HFF-Myc (cell line): ENCODE measurements around the gene DLG2.

Source experiments
- DNase-seq: peaks from one replicate; pipeline ENCODE4 v3.0.0-alpha.2; 2011; ENCODE audit warnings: low read depth; ENCODE audit errors: extremely low read depth
- H3K4me3 ChIP-seq: replicated peaks from 2 replicates; pipeline ENCODE4 v1.5.1; 2011; ENCODE audit warnings: low read depth, mild to moderate bottlenecking, control low read depth, low read length
- CTCF ChIP-seq: IDR thresholded peaks from 2 replicates; pipeline ENCODE4 v1.5.1; 2012; ENCODE audit warnings: mild to moderate bottlenecking, low read depth, low read length, control low read depth; ENCODE audit errors: missing control alignments

Gene DLG2

GRCh38 chr11:85444479-85444878 is 182.7 kb downstream of the DLG2 start:
- no peak for DNase-seq
- no peak for TF ChIP-seq CTCF
- no peak overlapping the region for H3K4me3 ChIP-seq

- TF ChIP-seq CTCF = no peak
- no peak overlapping the region for H3K4me3 ChIP-seq
- DNase-seq = no peak
Observed at GRCh38 chr11:85440273-85440672, 186.9 kb downstream of the DLG2 start.

GRCh38 chr11:85438328-85438727 is 188.8 kb downstream of the DLG2 start:
- no peak for TF ChIP-seq CTCF
- no peak overlapping the region for H3K4me3 ChIP-seq
- DNase-seq = no peak

DNA sequence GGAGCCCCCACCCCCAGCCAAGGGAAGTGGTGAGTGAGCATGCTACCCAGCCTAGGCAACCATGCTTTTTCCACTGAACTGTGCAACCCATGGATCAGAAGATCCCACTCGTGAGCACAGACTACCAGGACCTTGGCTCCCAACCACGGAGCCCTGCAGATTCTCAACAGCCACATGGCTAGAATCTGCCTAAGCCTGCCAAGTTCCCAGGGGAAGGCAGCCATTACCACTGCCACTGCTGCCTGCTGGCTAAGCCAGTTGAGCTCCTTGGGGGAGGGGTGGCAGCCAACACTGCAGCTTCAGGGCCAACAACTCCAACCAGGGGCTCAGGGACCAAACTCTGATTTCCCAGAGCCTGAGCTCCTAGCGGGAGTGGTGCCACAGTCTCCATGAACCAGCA is 195.8 kb downstream of the DLG2 start:
- TF ChIP-seq CTCF = no peak
- H3K4me3 ChIP-seq = no peak overlapping the region
- DNase-seq = no peak

DNA sequence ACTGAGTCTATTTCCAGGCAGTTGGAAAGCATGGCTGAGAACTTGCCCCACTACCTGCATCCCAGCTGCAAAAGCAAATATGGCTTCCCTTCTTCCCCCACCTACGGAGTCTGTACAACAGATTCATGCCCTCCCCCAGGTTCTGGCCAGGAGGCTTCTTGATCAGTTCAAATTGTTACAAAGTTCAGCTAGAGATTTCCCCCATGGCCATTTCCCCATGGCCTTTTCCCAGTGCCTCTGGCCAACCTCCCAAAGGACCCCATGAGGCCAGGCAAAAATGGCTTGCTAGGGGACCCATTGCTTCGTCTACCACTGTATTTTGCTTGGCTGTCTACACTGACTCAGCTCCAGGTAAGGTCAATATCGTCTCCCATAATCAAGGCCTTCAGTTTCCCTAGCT is 203.3 kb downstream of the DLG2 start:
- DNase-seq = no peak
- TF ChIP-seq CTCF = no peak
- no peak overlapping the region for H3K4me3 ChIP-seq

DNA sequence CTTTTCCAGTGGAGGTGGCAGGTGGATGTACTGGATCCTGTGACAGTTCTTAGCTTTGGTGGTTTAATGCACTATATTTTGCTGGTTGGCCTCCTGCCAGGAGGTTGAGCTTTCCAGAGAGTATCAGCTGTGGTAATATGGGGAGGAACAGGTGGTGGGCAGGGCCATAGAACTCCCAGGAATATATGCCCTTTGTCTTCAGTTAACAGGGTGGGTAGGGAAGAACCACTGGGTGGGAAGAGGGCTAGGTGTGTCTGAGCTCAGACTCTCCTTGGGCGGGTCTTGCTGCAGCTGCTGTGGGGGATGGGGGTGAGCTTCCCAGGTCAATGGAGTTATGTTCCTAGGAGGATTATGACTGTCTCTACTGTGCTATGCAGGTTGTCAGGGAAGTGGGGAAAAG is 203.8 kb downstream of the DLG2 start:
- TF ChIP-seq CTCF = no peak
- H3K4me3 ChIP-seq = no peak overlapping the region
- DNase-seq = no peak

GRCh38 chr11:85414175-85414574 is 213.0 kb downstream of the DLG2 start:
- no peak for TF ChIP-seq CTCF
- no peak for DNase-seq

More at GRCh38 chr11:85414175-85414574, 213.0 kb downstream of the DLG2 start:
- no peak overlapping the region for H3K4me3 ChIP-seq
